Measurements from ENCODE around the gene SKI.

Gene SKI

DNA sequence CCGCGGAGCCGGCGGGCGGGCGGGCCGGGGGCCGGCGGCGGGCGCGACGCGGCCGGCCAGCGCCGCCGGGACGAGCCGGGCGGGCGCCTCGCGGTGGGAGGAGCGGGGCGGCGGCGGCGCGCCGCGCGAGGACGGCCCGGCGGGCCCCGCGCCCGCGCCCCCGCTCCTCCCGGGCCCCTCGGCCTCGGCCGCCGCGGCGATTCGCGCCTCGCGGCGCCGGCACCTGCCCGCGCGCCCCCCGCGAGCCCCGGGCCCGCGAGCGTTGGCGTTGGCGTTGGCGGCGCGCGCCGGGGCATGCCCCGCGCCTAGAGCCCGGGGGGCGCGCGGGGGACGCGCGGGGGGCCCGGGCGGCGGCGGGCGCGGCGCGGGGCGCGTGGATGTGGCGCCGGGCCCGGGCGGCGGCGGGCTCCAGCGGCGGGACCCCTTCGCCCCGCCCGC is at the start of gene SKI:
Gene SKI (plus strand): TSS at position 163 of the 438 bp plus-strand sequence. CDS start 448 bp downstream, outside the sequence.
- DNase-seq (ENCODE audit: low spot score), result no peak

DNA sequence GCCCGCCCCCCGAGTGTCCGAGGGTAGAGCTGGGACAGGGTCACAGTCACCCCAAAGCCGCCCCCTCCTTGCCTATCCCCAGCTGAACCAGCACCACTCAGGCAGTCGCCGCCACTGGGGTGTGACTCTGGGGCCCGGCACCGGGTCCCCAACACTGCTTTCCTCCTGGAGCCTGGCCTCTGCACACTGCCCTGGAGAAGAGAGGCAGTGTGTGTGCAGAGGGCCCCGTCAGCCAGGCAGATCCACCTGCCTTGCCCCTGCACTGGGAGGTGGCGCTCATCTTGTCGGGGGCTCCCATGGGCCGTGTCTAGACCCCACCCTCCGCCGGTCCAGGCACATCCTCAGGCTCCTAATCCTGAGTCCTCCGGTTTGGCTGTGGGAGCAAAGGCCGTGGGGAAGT is 49.2 kb upstream of the SKI start:
- no peak for DNase-seq (ENCODE audit: low spot score)

DNA sequence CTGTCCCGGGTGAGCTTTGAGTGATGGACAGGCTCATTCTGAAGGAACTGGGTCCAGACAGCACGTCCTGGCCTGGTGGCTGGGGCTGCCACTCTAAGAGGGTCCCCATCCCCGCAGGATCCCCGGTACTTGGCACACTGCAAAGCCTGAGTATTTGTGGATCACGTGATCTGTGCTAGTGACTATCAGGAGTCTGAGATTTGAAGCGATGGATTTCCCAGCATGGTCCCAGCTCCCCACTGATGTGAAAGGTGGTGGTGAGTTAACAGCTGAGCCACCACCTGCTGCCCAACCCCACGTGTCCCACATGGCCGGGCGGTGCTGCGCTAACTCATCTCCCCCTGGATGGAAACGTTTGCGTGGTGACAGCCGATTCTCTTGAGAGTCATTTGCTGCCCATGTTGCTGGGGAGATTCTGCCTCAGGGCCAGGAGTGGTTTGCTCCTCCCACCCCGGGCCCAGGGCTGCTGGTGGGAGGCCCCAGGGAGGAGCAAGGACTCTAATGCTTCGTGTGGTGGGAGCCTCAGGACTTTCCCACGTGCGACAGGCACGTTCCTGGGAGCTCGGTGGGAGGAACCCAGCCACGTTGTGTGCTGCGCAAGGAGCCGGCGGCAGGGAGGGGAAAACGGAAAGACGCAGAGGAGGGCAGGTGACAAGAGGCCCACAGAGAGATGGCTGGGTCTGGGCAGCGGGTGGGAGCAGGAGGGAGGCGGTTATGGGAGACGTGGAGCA is 48.7 kb upstream of the SKI start:
- DNase-seq (ENCODE audit: low spot score), result no peak

DNA sequence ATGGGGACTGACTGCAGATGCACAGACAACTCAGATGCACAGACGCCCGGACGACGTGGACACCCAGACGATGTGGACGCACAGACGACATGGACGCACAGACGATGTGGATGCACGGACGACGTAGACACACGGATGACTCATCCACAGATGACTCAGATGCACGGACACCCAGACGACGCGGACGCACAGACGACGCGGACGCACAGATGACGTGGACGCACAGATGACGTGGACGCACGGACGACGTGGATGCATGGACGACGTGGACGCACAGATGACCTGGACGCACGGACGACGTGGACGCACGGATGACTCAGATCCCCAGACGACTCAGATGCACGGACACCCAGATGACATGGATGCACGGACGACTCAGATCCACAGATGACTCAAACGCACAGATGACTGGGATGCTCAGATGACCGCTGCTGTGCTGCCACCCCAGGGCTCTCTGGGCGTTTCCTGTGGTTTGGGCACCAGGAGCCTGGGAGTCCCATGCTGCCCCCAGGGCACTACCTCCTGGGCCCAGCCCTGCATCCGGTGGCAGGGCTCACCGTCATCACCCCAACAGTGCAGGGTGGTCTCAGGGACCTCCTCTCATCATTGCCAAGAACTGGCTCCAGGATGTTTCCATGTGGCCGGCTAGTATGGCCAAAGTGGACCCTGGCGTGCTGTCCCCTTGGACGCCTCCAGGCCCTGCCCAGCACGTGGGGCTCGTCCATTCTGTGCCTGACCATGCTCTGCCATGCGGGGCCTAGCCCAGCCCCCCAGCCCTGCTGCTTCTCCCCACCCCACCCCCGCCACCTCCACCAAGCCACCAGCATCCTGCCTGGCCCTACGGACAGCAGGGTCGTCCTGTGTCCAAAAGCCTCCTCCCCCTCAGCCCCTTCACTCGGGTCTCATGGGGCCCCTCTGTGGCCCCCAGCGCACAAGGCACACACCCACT is 47.5 kb upstream of the SKI start:
- DNase-seq (ENCODE audit: low spot score), result no peak

DNA sequence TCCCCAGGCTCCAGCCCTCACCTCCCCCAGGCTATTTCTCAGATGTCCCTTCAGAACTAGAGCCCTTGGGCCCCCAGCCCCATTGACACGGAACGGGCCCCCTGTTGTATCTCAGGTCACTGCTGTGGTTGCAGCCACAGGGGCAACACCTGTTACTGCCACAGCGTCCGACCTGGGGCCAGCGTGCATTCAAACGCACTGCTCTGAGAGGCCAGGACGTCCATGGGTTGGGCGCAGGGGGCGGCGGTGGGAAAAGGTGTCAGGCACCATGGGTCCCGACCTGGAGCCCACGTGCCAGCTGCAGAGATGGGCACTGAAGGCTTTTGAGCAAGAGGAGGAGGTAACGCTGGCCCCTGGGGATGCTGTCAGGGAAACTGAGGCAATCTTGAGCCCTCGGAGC is 46.8 kb upstream of the SKI start:
- DNase-seq (ENCODE audit: low spot score), result no peak

DNA sequence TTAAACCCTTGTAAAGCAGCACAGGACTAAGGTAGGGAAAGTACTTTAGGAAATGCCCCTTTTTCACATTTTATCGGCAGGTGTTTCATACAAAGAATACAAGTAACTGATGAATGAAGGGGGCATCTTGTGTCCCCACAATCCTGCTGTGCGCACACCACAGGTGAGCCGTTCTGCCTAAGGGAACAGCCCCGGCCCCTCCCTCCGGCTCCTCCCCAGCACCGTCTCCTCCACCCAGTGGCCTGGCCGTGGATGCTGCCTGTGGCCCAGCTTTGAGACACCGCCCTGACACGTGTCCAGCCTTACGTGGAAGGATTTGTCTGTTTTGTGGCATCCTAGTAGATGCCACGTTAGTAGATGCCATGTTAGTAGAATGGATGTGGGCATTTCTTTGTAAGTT is 46.4 kb upstream of the SKI start:
- DNase-seq (ENCODE audit: low spot score), result no peak

DNA sequence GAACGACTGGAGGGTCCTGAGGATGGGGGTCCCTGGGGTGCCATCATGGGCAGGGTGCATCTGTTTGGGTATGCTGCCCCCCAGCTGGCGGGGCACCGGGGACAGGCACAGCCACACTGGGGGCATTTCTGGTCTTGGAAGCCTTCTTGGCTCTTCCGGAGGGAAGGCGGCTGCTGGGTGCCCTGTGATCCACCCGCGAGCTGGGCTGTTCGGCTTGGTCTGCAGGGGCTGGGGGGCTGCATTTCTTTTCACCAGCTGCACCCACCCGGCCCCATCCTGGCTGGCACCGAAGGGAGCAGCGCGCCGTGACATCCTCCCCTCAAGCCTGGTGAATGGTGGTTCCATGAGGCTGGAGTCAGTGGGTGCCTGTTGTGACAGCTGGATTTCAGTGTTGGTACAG is 45.7 kb upstream of the SKI start:
- no peak for DNase-seq (ENCODE audit: low spot score)

DNA sequence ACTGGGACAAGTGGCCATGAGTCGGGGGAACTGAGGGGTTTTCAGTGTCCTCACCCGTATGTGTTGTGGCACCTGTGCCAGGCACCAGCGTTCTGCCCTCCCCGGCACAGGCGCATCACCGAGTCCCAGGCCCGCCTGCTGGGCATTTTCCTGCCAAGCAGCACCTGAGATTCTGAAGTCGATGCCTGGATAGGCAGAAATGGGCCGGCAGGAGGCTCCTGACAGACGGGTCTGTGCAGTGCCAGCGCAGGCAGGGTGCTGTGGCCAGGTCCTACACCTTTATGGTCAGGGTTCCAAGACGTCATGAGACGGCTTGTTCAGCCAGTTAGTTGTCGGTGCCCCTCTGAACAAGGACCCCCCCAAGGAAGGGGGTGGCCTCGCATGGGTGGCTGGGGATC is 44.2 kb upstream of the SKI start:
- DNase-seq (ENCODE audit: low spot score), result no peak

DNA sequence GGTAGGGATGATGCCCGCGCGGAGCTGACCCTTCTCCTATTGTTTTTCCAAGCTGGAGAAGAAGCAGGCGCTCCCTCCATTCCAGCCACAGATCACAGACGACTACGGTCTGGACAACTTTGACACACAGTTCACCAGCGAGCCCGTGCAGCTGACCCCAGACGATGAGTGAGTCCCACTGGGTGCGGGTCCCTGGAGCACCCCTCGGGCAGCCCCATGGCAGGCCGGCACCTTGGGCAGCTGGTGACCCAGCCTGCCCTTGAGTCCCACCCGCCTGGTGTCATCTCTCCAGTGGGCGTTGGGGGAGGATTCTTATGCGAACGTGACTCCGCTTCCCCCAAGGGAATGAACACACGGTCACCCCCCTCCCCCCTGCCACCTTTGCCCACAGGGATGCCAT is 43.6 kb upstream of the SKI start:
- DNase-seq (ENCODE audit: low spot score), result no peak

DNA sequence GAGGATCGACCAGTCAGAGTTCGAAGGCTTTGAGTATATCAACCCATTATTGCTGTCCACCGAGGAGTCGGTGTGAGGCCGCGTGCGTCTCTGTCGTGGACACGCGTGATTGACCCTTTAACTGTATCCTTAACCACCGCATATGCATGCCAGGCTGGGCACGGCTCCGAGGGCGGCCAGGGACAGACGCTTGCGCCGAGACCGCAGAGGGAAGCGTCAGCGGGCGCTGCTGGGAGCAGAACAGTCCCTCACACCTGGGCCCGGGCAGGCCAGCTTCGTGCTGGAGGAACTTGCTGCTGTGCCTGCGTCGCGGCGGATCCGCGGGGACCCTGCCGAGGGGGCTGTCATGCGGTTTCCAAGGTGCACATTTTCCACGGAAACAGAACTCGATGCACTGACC is 43.2 kb upstream of the SKI start:
- no peak for DNase-seq (ENCODE audit: low spot score)

DNA sequence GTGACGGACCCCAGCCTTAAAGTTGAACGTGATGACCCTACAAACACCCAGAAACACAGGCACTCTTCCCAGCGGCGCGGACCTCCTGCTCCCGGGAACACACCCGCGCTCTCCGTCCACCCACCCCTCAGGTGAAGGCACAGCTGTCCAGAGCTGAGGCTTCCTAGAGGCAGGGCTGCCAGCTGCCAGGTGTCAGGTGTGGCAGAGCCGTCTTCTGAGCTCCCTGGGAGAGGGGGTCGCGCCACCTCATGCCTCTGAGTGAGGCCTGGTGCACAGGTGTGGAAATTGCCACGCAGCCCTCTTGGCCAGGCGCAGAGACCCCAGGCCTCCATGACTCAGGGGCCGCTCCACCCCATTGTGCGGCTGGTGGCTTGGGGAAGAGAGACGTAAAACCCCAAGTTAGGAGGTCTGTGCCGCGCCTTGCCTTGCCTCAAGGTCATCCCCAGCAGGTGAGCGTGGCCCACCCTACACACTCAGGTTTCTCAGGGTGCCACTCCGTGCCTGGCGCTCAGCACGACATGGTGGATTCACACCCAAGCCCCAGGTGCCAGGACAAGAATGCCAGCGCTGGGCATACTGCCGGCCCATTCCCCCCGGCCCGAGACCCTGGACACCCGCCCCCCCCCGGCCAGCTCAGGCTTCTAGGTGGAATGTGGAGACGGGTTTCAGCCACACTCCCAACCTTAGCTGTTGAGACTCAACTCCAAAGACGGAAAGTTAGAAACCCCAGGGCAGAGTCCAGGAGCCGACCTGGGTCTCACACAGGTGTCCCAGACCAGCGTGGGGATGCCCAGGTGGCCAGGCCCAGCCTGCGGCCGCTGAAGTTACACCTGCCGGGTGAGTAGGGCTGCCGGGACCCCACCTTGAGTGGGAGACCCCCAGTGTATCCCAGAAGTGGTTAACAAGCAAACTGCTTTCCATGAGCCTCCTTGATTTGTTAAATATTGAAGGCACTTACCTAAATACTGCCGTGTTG is 42.0 kb upstream of the SKI start:
- DNase-seq (ENCODE audit: low spot score), result no peak

DNA sequence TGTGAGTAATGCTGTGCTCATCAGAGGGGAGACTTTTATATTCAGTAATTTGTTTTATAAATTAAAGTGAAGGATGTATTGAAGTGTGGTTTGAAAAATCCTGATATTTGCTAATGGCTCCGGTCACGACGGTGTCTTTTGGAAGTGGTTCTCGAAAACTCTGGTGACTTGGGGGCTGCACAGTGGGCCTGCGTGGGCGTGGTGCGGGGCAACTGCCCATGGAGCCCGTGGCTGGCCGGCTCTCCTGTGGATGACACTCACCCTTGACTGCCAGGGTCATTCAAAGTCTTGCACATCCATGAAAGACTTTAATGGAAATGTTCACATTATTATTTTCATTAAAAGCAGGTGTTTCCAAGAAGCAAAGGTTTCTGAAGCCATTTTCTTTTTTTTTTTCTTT is 41.2 kb upstream of the SKI start:
- no peak for DNase-seq (ENCODE audit: low spot score)

DNA sequence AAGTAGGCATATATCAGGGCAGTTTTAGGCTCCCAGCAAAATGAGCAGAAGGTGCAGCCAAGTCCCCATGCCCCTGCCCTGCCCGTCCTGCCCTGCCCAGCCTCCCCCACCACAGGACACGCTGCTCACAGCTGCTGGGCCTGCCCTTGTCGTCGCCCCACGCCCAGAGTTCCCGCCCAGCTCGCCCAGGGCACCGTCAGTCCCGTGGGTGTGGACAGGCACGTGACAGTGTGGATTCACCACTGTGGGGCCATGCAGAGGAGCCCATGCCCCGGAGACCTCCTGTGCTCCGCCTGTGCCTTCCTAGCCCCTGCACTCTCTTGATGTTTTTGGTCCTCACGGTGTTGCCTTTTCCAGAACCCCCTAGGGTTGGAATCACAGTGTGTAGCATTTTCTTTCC is 40.5 kb upstream of the SKI start:
- no peak for DNase-seq (ENCODE audit: low spot score)

DNA sequence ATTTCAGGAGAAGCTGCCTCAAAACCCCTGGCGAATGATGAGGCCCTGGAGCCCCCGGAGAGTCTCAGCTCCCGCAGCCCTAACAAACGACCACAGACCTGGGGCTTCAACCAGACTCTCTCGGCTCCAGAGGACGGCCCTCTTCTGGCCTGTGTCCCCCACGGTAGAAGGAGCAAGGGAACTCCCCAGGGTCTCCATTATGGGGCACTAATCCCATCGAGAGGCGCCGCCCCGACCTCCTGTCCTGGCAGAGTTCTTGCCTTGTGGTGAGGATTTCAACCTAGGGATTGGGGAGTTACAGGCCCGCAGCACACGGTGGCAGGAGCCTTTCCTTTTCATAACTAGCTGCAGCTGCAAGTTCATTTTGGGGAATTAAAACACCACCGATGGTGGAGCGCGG is 39.8 kb upstream of the SKI start:
- DNase-seq (ENCODE audit: low spot score), result no peak

DNA sequence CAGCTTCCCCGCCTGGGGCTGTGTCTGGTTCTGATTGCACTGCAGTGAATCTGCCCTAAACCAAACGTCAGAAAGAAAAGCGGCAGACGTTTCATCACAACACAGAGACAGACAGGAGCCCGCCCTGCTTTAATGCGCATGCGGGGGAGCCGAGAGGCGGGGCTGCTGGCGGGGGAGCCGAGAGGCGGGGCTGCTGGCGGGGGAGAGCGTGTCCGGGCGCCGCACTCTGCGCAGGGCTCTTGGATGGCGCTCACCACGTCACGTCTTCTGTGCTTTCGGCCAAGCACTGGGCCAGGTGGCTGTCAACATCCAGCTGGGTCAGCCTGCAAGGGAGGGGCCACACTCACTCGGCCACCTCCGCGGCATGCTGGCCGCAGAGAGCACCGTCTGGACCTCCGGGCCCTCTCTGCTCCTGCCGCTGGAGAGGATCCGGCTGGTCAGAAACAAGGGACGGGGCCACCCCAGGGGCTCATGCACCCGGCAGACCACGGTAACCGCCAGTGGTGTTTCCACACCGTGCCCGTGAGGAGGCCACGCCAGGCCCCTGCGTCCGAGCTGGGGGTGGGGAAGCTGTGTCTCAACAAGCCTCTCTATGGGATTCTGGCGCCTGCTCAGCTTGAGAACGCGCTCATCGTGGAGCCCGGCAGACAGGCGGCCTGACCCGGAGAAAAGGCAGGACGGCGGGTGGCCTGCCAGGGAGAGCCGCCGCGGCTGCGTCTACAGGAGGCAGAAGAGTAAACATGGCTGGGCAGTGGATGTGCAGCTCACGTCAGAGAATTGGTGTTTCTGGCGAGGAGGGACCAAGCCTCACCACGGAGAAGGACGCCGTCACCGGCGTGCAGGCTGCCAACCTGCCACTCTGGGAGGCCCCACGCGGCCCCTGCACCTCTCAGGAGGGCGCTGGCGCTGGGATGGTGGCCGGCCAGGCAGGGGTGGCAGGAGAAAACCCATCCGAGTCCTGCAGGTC is 38.4 kb upstream of the SKI start:
- DNase-seq (ENCODE audit: low spot score), result peak; percentile 94

DNA sequence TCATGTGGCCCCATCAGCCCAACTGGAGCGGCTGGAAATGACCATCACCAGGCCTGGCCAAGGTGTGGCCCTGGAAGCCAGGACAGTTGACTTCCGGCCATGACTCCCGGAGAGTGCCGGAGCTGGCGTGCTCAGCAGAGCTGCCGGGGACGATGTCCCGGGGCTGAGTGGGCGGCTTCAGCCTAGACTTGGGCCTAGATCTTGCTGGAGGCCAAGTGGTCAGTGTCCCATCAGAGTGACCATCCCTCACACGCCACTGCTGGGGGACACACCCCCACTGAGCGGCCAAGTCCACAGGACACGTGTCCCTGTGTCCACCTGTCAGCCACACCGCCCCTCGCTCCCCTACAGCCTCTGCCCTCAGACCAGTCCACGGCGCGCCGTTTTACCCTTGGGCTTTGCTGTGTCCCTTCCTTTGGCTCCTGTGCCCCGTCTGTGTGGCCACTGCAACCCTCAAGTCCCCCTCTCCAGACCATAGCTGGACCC is 37.6 kb upstream of the SKI start:
- DNase-seq (ENCODE audit: low spot score), result no peak

DNA sequence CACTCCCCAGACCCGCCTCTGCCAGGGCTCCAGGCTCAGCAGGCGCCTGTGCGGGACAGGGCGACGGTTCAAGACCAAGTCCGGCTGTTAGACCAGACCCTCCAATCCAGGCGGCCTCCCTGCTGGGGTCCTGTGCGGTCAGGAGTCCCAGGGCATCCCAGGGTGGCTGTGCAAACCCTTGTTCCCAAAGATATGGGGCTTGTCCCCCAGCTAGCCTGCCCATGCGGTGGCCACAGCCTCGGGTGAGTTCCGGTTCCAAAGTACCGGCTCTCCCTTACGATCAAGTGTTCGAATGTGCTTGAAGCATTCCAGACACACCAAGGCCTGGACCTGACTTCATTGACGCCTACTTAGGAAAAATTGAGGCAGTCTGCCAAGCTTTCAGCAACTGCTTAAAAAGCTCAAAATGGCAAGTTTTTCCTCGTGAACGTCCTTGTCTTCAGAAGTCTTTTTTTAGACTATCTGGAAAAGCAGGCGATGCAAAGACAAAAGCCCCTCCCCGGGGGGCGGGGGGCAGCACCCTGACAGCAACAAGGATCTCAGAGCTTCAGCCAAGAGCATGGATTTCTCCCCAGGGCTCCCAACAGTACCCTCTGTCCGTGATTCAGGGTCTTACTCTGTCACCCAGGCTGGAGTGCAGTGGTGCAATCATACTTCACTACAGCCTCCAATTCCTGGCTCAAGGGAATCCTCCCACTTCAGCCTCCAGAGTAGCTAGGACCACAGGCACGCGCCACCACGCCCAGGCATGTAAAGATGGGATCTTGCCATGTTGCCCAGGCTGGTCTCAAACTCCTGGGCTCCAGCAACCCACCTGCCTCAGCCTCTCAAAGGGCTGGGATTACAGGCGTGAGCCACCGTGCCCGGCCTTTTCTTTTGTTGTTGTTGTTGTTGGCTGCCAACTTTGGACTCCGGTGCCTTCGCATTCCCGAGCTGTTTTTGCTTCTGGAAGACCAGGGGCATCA is 35.8 kb upstream of the SKI start:
- no peak for DNase-seq (ENCODE audit: low spot score)

DNA sequence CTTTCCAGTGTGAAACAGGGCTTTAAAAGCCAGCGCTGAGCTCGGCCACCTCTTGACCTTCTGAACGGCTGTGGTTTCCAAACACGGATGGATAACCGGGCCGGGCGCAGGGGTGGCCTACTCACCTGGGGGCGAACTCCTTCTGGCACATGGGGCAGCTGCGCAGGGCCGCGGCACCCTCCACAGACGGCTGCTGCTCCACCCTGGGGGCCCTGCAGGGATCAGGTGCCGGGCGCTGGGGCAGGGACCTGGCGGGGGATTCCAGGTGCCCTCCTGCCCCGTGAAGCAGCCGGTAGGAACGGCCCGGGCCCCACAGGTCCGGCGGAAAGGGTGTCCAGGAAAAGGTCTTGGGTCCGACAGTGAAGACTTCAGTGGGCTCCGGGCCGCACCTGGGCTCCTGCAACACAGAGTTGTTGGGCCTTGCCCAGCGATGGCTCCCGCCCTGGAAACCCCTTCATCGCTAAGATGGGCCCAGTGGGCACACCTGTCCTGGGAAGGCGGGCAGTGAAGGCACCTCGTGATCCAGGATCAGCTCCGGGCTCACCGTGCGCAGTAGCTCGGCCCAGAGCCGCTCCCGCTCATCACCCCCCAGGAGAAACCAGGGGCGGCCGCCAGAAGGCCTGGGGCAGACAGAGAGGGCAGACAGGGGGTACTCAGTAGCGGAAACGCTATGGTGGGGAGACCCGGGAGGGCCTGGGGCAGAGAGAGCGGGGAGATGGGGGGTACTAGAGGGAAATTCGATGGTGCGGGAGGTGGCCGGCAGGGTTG is 34.4 kb upstream of the SKI start:
- DNase-seq (ENCODE audit: low spot score), result no peak

All from hepatic stellate cell (primary cell).